Type B pancreatic cell (in vitro differentiated cells): ENCODE measurements around the gene HECW1. TPM values are rescaled to one million over a fixed set of nuclear protein-coding genes. Genes with fewer than 3 reads are reported as not detected.
A peak's percentile ranks its signal among the peaks of the same experiment; 100 is the strongest.

ENCODE experiments used
- DNase-seq: peaks from one replicate; pipeline ENCODE4 v3.0.0; 2021; ENCODE audit warnings: mixed read lengths; ENCODE audit not compliant: unreplicated experiment; ENCODE audit errors: extremely low spot score
- H3K27ac Mint-ChIP-seq: 2 replicates; pipeline ENCODE4 v1.8.0; 2021; ENCODE audit warnings: mild to moderate bottlenecking, mixed read lengths
- H3K27me3 Mint-ChIP-seq: 2 replicates; pipeline ENCODE4 v1.8.0; 2021; ENCODE audit warnings: mixed read lengths
- H3K36me3 Mint-ChIP-seq: 2 replicates; pipeline ENCODE4 v1.8.0; 2021; ENCODE audit warnings: mixed read lengths
- H3K4me1 Mint-ChIP-seq: one replicate; pipeline ENCODE4 v1.8.0; 2021; ENCODE audit warnings: mixed read lengths; ENCODE audit not compliant: unreplicated experiment
- H3K4me3 Mint-ChIP-seq: 2 replicates; pipeline ENCODE4 v1.8.0; 2021; ENCODE audit warnings: mild to moderate bottlenecking, mixed read lengths
- H3K9me3 Mint-ChIP-seq: 2 replicates; pipeline ENCODE4 v1.8.0; 2021; ENCODE audit warnings: mixed read lengths
- CTCF ChIP-seq: fragments of 200-600 bp; sonication (generic); conservative IDR thresholded peaks from 2 replicates; pipeline ENCODE4 v1.5.0; 2021; ENCODE audit warnings: antibody characterized with exemption, mild to moderate bottlenecking
- total RNA-seq: library from RNA; stranded (reverse); gene quantifications from 2 replicates; pipeline ENCODE4 v1.2.1, GENCODE V29; 2021; ENCODE audit warnings: low replicate concordance

Gene HECW1
- total RNA-seq, 1 donor from 2014 or later = 1.4 TPM

- Mint-ChIP-seq H3K27me3 (peaks cover 7% of the 10 kb centered on the region), H3K27ac (no peak overlapping the region), H3K36me3 (no peaks in the 10 kb centered on the region), H3K4me1 (peaks cover 8% of the 10 kb centered on the region), H3K9me3 (peaks cover 1% of the 10 kb centered on the region), H3K4me3 (no peak overlapping the region)
- TF ChIP-seq CTCF = no peak
- DNase-seq = no peak
These were observed 178.5 kb downstream of the HECW1 start for GRCh38 chr7:43290978-43291377.

- no peak overlapping the region for H3K4me3 Mint-ChIP-seq
- H3K27me3 Mint-ChIP-seq = peaks cover 7% of the 10 kb centered on the region
- peaks cover 15% of the 10 kb centered on the region for H3K4me1 Mint-ChIP-seq
- no peak for DNase-seq
- H3K9me3 Mint-ChIP-seq = no peaks in the 10 kb centered on the region
- H3K36me3 Mint-ChIP-seq = no peaks in the 10 kb centered on the region
- TF ChIP-seq CTCF = no peak
- H3K27ac Mint-ChIP-seq = no peak overlapping the region
These were observed 179.3 kb downstream of the HECW1 start for GRCh38 chr7:43291789-43292188.

GRCh38 chr7:43292384-43292783 lies 179.9 kb downstream of the HECW1 start:
- no peaks in the 10 kb centered on the region for H3K9me3 Mint-ChIP-seq
- H3K4me1 Mint-ChIP-seq = peaks cover 21% of the 10 kb centered on the region
- no peak for TF ChIP-seq CTCF
- no peak overlapping the region for H3K27ac Mint-ChIP-seq
- H3K27me3 Mint-ChIP-seq = peaks cover 7% of the 10 kb centered on the region
- no peaks in the 10 kb centered on the region for H3K36me3 Mint-ChIP-seq
- no peak overlapping the region for H3K4me3 Mint-ChIP-seq
- DNase-seq = no peak

GRCh38 chr7:43294080-43294630 lies 181.7 kb downstream of the HECW1 start:
- Mint-ChIP-seq H3K27me3 (peaks cover 11% of the 10 kb centered on the region), H3K4me3 (no peak overlapping the region), H3K4me1 (peaks cover 24% of the 10 kb centered on the region), H3K36me3 (no peaks in the 10 kb centered on the region), H3K9me3 (no peaks in the 10 kb centered on the region), H3K27ac (no peak overlapping the region)
- DNase-seq = no peak
- TF ChIP-seq CTCF = no peak

- Mint-ChIP-seq H3K27ac (no peak overlapping the region), H3K9me3 (no peaks in the 10 kb centered on the region), H3K36me3 (no peaks in the 10 kb centered on the region), H3K4me3 (no peak overlapping the region), H3K27me3 (peaks cover 20% of the 10 kb centered on the region), H3K4me1 (peaks cover 24% of the 10 kb centered on the region)
- TF ChIP-seq CTCF = no peak
- DNase-seq = no peak
These were observed 183.0 kb downstream of the HECW1 start for GRCh38 chr7:43295429-43295828.

GRCh38 chr7:43296306-43296705 lies 183.9 kb downstream of the HECW1 start:
- no peak for DNase-seq
- Mint-ChIP-seq H3K27me3 (peaks cover 23% of the 10 kb centered on the region), H3K36me3 (no peaks in the 10 kb centered on the region), H3K9me3 (no peaks in the 10 kb centered on the region), H3K27ac (peak overlapping the region; percentile 52), H3K4me1 (peaks cover 24% of the 10 kb centered on the region), H3K4me3 (no peak overlapping the region)
- TF ChIP-seq CTCF = peak; percentile 66
